NT2/D1 (cell line): Measurements from ENCODE around the gene PTPRN2.
"Not testable (repeated sequence)": the region's sequence is repeated elsewhere in the genome, so short reads cannot be mapped to it uniquely, and the experiment has no call there.

Experiments used
- DNase-seq: peaks from one replicate; pipeline ENCODE4 v3.0.0-alpha.2; 2011; ENCODE audit warnings: low read depth, low spot score
- H3K27me3 ChIP-seq: 2 replicates; pipeline ENCODE4 v1.6.0; 2011; ENCODE audit warnings: mild to moderate bottlenecking; ENCODE audit not compliant: insufficient read length, insufficient read depth
- H3K36me3 ChIP-seq: 2 replicates; pipeline ENCODE4 v1.6.1; 2011; ENCODE audit warnings: mild to moderate bottlenecking, low read length, mixed read lengths; ENCODE audit not compliant: insufficient read depth, insufficient read length
- H3K4me1 ChIP-seq: 2 replicates; pipeline ENCODE4 v1.5.1; 2011; ENCODE audit not compliant: insufficient read depth, insufficient read length
- H3K4me3 ChIP-seq: 2 replicates; pipeline ENCODE4 v1.5.1; 2011; ENCODE audit warnings: low read depth; ENCODE audit not compliant: insufficient read length
- H3K9ac ChIP-seq: 2 replicates; pipeline ENCODE4 v1.6.0; 2011; ENCODE audit warnings: low read depth; ENCODE audit not compliant: insufficient read length
- H3K9me3 ChIP-seq: 2 replicates; pipeline ENCODE4 v1.5.1; 2011; ENCODE audit warnings: mild to moderate bottlenecking, low read length; ENCODE audit not compliant: insufficient read depth
- SUZ12 ChIP-seq: IDR thresholded peaks from 2 replicates; pipeline ENCODE4 v1.6.1; 2011; ENCODE audit not compliant: insufficient read length, insufficient read depth; ENCODE audit errors: extremely low read depth
- YY1 ChIP-seq: IDR thresholded peaks from 2 replicates; pipeline ENCODE4 v1.6.1; 2011; ENCODE audit not compliant: insufficient read length, insufficient read depth
- ZNF274 ChIP-seq: IDR thresholded peaks from 2 replicates; pipeline ENCODE4 v1.6.1; 2011; ENCODE audit warnings: mild to moderate bottlenecking, low read depth, low read length

Gene PTPRN2

GRCh38 chr7:158587162-158588084 lies at the start of gene PTPRN2:
TSS of gene PTPRN2 (minus strand) at chr7:158587823.
- TF ChIP-seq SUZ12: no peak
- no peak for TF ChIP-seq ZNF274
- TF ChIP-seq YY1: no peak
- no peaks in the 10 kb centered on the region for H3K36me3 ChIP-seq
- peak within 1 kb of the TSS; percentile 42 for H3K9ac ChIP-seq
- peaks cover 59% of the 10 kb centered on the region for H3K27me3 ChIP-seq
- no peaks in the 10 kb centered on the region for H3K9me3 ChIP-seq
- H3K4me1 ChIP-seq: no peaks in the 10 kb centered on the region
- DNase-seq: peak; percentile 62
- H3K4me3 ChIP-seq: peak within 1 kb of the TSS; percentile 32

- Histone ChIP-seq H3K9ac (no peak overlapping the region), H3K36me3 (peaks cover 52% of the 10 kb centered on the region), H3K27me3 (no peaks in the 10 kb centered on the region), H3K4me3 (no peak overlapping the region), H3K4me1 (no peaks in the 10 kb centered on the region), H3K9me3 (no peaks in the 10 kb centered on the region)
- TF ChIP-seq YY1: no peak
- no peak for TF ChIP-seq ZNF274
- TF ChIP-seq SUZ12: no peak
- no peak for DNase-seq
Observed at GRCh38 chr7:158633055-158633956, 45.7 kb upstream of the PTPRN2 start.

- Histone ChIP-seq H3K4me1 (no peaks in the 10 kb centered on the region), H3K4me3 (no peak overlapping the region), H3K27me3 (no peaks in the 10 kb centered on the region), H3K36me3 (peaks cover 50% of the 10 kb centered on the region), H3K9ac (no peak overlapping the region), H3K9me3 (no peaks in the 10 kb centered on the region)
- no peak for DNase-seq
- TF ChIP-seq ZNF274: no peak
- no peak for TF ChIP-seq SUZ12
- no peak for TF ChIP-seq YY1
Observed at GRCh38 chr7:158631574-158632195, 44.1 kb upstream of the PTPRN2 start.

GRCh38 chr7:158626289-158626688 lies 38.7 kb upstream of the PTPRN2 start:
- not testable (repeated sequence) for H3K27me3 ChIP-seq, DNase-seq, H3K4me3 ChIP-seq, H3K9ac ChIP-seq, H3K4me1 ChIP-seq, H3K9me3 ChIP-seq
- H3K36me3 ChIP-seq: peaks cover 31% of the 10 kb centered on the region

GRCh38 chr7:158623241-158623640 lies 35.6 kb upstream of the PTPRN2 start:
- TF ChIP-seq YY1 (no peak), SUZ12 (no peak), ZNF274 (no peak)
- no peak overlapping the region for H3K9ac ChIP-seq
- peaks cover 14% of the 10 kb centered on the region for H3K36me3 ChIP-seq

GRCh38 chr7:158620839-158621441 lies 33.3 kb upstream of the PTPRN2 start:
- Histone ChIP-seq H3K4me3 (no peak overlapping the region), H3K9me3 (no peaks in the 10 kb centered on the region), H3K36me3 (peaks cover 6% of the 10 kb centered on the region), H3K9ac (no peak overlapping the region), H3K4me1 (no peaks in the 10 kb centered on the region), H3K27me3 (no peaks in the 10 kb centered on the region)
- no peak for DNase-seq
- no peak for TF ChIP-seq YY1
- TF ChIP-seq SUZ12: no peak
- no peak for TF ChIP-seq ZNF274

More at GRCh38 chr7:158623241-158623640, 35.6 kb upstream of the PTPRN2 start:
- no peaks in the 10 kb centered on the region for H3K9me3 ChIP-seq
- no peak for DNase-seq
- no peak overlapping the region for H3K4me3 ChIP-seq
- H3K27me3 ChIP-seq: no peaks in the 10 kb centered on the region
- H3K4me1 ChIP-seq: no peaks in the 10 kb centered on the region
